A673 (cell line): ENCODE measurements around the gene CDK7. TPM values are rescaled to one million over a fixed set of nuclear protein-coding genes. Genes with fewer than 3 reads are reported as not detected.
A peak's percentile ranks its signal among the peaks of the same experiment; 100 is the strongest.

Source experiments
- BruUV-seq: library from RNA; stranded (reverse); fragments of 400-500 nt; replicated peaks from 2 replicates; lab custom pipeline; 2021; lab: Mats Ljungman, UMichigan
- CTCF ChIA-PET: fragments of 300-600 bp; sonication (Branson Sonifier 250); formaldehyde crosslinking; loops from one replicate; lab custom pipeline; 2022; ENCODE audit warnings: antibody characterized with exemption; lab: Charles Lee
- POLR2A ChIA-PET: fragments of 300-600 bp; sonication (Branson Sonifier 250); formaldehyde crosslinking; loops from one replicate; lab custom pipeline; 2022; ENCODE audit warnings: antibody characterized with exemption; ENCODE audit not compliant: low non-redundant PET; lab: Charles Lee
- DNase-seq: peaks from one replicate; pipeline ENCODE4 v3.0.0-alpha.2; 2015; ENCODE audit warnings: low spot score
- H3K27ac ChIP-seq: fragments of 200-600 bp; sonication (generic); 2 replicates; pipeline ENCODE4 v1.5.1; 2016; ENCODE audit warnings: mixed run types, low read depth, mild to moderate bottlenecking, mixed read lengths, antibody characterized with exemption, low read length; ENCODE audit not compliant: poor library complexity, severe bottlenecking
- H3K27me3 ChIP-seq: fragments of 200-600 bp; sonication (generic); replicated peaks from 2 replicates; pipeline ENCODE4 v1.6.1; 2017; ENCODE audit warnings: mixed run types, low read depth, mild to moderate bottlenecking, mixed read lengths, antibody characterized with exemption, low read length; ENCODE audit not compliant: insufficient read depth, poor library complexity
- H3K36me3 ChIP-seq: fragments of 200-600 bp; sonication (generic); 2 replicates; pipeline ENCODE4 v1.6.1; 2016; ENCODE audit warnings: mixed run types, mild to moderate bottlenecking, mixed read lengths, antibody characterized with exemption, low read length; ENCODE audit not compliant: insufficient read depth, poor library complexity, severe bottlenecking
- H3K4me1 ChIP-seq: fragments of 200-600 bp; sonication (generic); 2 replicates; pipeline ENCODE4 v1.6.1; 2017; ENCODE audit warnings: mixed run types, mild to moderate bottlenecking, mixed read lengths, antibody characterized with exemption, low read length; ENCODE audit not compliant: insufficient read depth, poor library complexity, severe bottlenecking
- H3K4me3 ChIP-seq: fragments of 200-600 bp; sonication (generic); 2 replicates; pipeline ENCODE4 v1.5.1; 2016; ENCODE audit warnings: low read depth, mixed run types, mild to moderate bottlenecking, mixed read lengths, low read length; ENCODE audit not compliant: poor library complexity, severe bottlenecking
- H3K9me3 ChIP-seq: fragments of 200-600 bp; sonication (generic); 2 replicates; pipeline ENCODE4 v1.6.1; 2016; ENCODE audit warnings: mixed run types, low read depth, mild to moderate bottlenecking, mixed read lengths, antibody characterized with exemption, low read length; ENCODE audit not compliant: poor library complexity, severe bottlenecking
- CTCF ChIP-seq: fragments of 300-800, 200-600 bp; sonication (generic); conservative IDR thresholded peaks from 2 replicates; pipeline ENCODE4 v1.5.1; 2017; ENCODE audit warnings: low read depth, mild to moderate bottlenecking, antibody characterized with exemption, low read length, moderate library complexity, mixed read lengths
- EZH2 ChIP-seq: fragments of 200-600 bp; sonication (generic); IDR thresholded peaks from 2 replicates; pipeline ENCODE4 v1.6.1; 2017; ENCODE audit warnings: borderline replicate concordance, low read depth, mild to moderate bottlenecking, mixed read lengths, antibody characterized with exemption, low read length; ENCODE audit not compliant: poor library complexity, severe bottlenecking
- intact Hi-C: fragments of 100-400 bp; cut with micrococcal nuclease; formaldehyde crosslinking; loops from one replicate; pipeline ENCODE4 v1.10.0; 2022; ENCODE audit not compliant: unreplicated experiment
- total RNA-seq: library from RNA; stranded (reverse); gene quantifications from 2 replicates; pipeline ENCODE4 v1.2.3, GENCODE V29; 2021

The CDK7 gene
- total RNA-seq, 1 experiment from 2014 or later, result 35.8 TPM

- Histone ChIP-seq H3K36me3 (peaks cover 32% of the 10 kb centered on the region), H3K4me1 (no peaks in the 10 kb centered on the region), H3K4me3 (no peak overlapping the region), H3K27ac (no peak overlapping the region), H3K9me3 (no peaks in the 10 kb centered on the region), H3K27me3 (no peaks in the 10 kb centered on the region)
- CTCF ChIA-PET, result no interaction called here
- intact Hi-C loops, result no loop called here
- BruUV-seq, result no TSS peak
- TF ChIP-seq CTCF (no peak), EZH2 (no peak)
- POLR2A ChIA-PET, result no interaction called here
- no peak for DNase-seq
Observed at GRCh38 chr5:69261034-69261433, 26.3 kb downstream of the CDK7 start.

- CTCF ChIA-PET, result interaction anchor here (1.0 kb wide), 1 partner anchor 68 kb away, joined by 3 read pairs; no protein-coding TSS in a partner anchor
Observed at GRCh38 chr5:69265931-69266330, 31.2 kb downstream of the CDK7 start.

GRCh38 chr5:69268899-69269298, 34.2 kb downstream of the CDK7 start:
- TF ChIP-seq CTCF, result no peak
- no peak for TF ChIP-seq EZH2
- Histone ChIP-seq H3K36me3 (peaks cover 17% of the 10 kb centered on the region), H3K27me3 (no peaks in the 10 kb centered on the region), H3K4me1 (no peaks in the 10 kb centered on the region), H3K4me3 (no peak overlapping the region), H3K9me3 (no peaks in the 10 kb centered on the region), H3K27ac (no peak overlapping the region)
- DNase-seq, result no peak
- no TSS peak for BruUV-seq
- POLR2A ChIA-PET, result no interaction called here
- CTCF ChIA-PET, result no interaction called here
- intact Hi-C loops, result no loop called here

More at GRCh38 chr5:69265931-69266330, 31.2 kb downstream of the CDK7 start:
- H3K27me3 ChIP-seq, result no peaks in the 10 kb centered on the region
- H3K36me3 ChIP-seq, result peaks cover 33% of the 10 kb centered on the region
- no TSS peak for BruUV-seq
- no peak overlapping the region for H3K4me3 ChIP-seq
- H3K27ac ChIP-seq, result no peak overlapping the region
- peak; percentile 23 for DNase-seq
- H3K4me1 ChIP-seq, result no peaks in the 10 kb centered on the region
- TF ChIP-seq CTCF, result peak; percentile 49
- no peak for TF ChIP-seq EZH2
- intact Hi-C loops, result no loop called here
- H3K9me3 ChIP-seq, result no peaks in the 10 kb centered on the region
- POLR2A ChIA-PET, result interaction anchor here (0.6 kb wide), 1 partner anchor 630 kb away, joined by 3 read pairs; no protein-coding TSS in a partner anchor
